ENCODE data around the gene RAB5B.
"Not testable (repeated sequence)": the region's sequence is repeated elsewhere in the genome, so short reads cannot be mapped to it uniquely, and the experiment has no call there.

The RAB5B gene

DNA sequence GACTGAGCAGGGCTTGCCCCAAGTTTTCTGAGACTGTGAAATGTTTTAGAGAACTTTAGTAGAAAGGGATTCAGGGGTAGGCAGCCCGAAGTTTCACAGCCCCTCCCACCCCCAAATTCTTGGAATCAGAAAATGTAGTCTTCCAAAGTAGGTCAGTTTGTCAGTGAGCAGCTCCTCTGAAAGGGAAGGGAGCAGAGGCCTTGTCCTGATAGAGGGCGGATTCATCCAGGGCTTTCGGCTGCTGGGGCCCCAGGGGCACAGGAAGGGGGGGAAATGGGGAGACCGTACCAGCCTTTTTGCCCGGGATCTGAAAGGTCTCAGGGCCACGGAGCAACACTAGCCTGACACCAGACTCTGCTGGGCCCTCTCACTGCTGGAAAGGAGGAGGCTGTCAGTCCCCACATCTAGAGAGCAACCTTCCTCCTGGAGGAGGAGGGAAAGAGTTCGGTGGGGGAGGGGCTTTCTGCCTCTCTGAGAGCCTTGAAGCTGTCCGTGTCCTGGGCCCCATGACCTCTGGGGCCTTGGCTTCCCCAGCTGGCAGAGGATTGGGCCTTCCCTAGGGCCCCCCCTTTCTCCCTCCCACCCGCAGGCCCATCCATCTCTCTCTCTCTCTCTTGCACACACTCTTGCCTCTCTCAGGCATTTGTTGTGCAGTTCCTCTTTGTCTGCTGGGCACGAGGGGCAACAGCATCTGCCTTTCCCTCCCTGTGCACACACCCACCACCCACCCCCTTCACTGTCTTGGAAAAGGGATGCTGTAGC lies 46.7 kb downstream of the RAB5B start, which contains the start of gene IKZF4:
TSS of gene IKZF4 (plus strand) at position 621 of the 762 bp plus-strand sequence. CDS start 451 bp downstream, outside the sequence.
- DNase-seq (ENCODE audit: low read depth): no peak

DNA sequence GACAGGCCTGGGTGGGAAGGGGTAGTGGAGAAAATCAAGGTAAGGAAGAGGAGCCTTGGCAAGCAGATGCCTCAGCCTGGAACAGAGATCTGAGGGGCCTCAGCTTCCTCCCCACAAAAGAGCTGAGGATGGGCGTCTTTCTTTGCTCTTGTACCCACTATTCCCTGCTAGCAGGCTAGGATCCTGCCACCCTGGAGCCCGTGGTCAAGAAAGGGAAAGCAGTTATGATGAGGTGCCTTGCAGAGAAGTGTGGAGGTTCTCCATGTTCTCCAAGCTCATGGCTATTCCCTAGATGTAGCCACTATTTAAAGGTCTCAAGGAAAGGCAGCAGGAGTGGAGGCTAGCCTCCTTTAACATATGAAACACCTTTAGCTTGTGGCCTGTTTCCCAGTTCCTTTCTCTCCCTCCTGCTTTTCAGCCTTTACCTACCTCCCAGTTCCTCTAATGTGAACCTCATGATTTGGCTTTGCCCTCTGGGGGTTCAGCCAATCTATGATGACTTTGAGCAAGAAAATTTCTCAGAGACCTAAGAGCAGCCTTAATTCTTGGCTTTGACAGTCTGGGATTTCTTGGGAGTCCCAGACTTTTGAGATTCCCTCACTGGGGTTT lies 48.1 kb downstream of the RAB5B start:
- DNase-seq (ENCODE audit: low read depth): no peak

DNA sequence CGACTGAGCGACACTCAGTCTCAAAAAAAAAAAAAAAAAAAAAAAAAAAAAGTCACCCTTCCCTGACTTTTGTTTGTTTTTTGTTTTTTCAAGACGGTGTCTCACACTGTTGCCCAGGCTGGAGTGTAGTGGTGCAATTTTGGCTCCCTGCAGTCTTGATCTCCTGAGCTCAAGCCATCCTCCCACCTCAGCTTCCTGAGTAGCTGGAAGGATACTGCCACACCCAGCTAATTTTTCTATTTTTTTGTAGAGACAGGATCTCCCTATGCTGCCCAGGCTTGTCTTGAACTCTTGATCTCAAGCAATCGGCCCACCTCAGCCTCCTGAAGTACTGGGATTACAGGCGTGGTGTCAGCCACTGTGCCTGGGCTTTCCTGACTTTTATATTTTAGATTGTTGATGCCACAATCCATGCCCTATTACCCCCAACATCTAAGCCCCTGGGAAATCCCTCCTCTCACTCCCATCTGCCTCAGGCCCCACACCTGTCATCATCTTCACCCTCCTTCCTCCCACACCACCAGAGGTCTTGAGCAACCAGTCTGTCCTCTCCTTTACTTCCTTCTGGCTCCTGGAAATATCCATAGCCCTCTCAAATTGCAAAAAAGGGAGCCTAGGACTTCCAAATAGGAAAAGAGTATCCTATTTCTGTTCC lies 54.8 kb downstream of the RAB5B start:
- no peak for DNase-seq (ENCODE audit: low read depth)

DNA sequence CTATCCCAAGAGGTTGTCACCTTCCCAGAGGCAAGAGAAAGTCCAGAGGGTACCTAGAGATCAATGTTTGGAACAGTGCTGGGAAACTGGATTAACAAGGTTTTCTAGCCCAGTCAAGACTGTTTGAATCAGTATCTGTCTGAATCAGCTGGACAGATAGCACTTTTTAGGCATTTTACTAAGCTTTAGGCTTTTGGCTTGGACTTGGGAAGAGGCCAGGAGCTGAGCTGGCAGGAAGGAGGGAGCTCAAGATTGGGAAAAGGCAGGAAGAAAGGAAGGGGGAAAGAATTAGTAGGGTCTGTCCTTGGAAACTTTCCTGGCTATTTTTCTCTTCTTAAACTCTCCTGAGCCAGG lies 55.3 kb downstream of the RAB5B start:
- DNase-seq (ENCODE audit: low read depth): no peak

DNA sequence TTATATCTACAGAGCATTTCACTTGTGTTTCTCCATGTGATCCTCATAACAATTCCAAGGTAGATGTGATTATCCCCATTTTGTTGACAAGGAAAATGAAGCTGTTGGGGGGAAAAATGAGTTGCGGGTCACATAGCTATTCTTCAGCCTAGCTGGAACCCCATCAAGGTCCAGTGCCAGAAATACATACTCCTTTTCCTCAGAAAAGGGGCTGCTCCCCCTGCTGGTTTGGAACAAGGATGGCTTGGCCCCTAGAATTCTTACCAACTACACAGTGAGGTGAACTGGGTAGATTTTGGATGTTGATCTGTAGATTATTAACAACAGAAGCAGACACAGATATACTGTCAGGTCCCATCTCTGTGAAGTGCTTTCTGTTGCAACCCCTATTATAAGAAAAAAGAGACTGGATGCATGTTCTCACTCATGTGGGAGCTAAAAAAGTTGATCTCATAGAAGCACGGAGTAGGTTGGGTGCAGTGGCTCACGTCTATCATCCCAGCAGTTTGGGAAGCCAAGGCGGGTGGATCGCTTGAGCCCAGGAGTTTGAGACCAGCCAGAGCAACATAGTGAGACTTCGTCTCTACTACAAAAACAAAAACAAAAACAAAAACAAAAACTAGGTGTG lies 55.9 kb downstream of the RAB5B start:
- DNase-seq (ENCODE audit: low read depth): no peak

DNA sequence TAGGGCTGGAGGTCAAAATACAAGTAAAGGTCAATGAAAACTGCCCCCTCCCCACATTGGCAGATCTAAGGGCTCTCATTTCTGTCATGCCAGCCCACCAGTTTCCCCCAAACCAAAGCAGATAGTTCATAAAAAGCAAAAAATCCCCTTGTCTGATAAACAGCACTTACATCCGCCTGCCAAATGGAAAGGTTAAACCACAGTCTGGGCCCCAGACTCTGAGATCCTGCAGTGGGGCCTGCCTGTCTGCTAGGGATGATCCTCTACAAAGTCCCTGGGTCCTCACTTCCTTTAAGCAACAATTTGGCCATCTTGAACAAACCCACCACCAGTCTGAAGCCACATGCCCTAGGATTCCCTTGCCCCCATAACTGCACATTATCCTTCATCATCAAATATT lies 58.1 kb downstream of the RAB5B start:
- DNase-seq (ENCODE audit: low read depth): no peak

DNA sequence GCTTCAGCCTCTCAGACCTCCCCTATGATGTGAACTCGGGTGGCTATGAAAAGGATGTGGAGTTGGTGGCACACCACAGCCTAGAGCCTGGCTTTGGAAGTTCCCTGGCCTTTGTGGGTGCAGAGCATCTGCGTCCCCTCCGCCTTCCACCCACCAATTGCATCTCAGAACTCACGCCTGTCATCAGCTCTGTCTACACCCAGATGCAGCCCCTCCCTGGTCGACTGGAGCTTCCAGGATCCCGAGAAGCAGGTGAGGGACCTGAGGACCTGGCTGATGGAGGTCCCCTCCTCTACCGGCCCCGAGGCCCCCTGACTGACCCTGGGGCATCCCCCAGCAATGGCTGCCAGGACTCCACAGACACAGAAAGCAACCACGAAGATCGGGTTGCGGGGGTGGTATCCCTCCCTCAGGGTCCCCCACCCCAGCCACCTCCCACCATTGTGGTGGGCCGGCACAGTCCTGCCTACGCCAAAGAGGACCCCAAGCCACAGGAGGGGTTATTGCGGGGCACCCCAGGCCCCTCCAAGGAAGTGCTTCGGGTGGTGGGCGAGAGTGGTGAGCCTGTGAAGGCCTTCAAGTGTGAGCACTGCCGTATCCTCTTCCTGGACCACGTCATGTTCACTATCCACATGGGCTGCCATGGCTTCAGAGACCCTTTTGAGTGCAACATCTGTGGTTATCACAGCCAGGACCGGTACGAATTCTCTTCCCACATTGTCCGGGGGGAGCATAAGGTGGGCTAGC lies 60.9 kb downstream of the RAB5B start:
- no peak for DNase-seq (ENCODE audit: low read depth)

DNA sequence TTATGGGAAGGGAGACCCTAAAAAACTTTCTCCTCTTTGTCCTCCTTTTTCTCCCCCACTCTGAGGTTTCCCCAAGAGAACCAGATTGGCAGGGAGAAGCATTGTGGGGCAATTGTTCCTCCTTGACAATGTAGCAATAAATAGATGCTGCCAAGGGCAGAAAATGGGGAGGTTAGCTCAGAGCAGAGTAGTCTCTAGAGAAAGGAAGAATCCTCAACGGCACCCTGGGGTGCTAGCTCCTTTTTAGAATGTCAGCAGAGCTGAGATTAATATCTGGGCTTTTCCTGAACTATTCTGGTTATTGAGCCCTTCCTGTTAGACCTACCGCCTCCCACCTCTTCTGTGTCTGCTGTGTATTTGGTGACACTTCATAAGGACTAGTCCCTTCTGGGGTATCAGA lies 63.3 kb downstream of the RAB5B start:
- DNase-seq (ENCODE audit: low read depth): no peak

DNA sequence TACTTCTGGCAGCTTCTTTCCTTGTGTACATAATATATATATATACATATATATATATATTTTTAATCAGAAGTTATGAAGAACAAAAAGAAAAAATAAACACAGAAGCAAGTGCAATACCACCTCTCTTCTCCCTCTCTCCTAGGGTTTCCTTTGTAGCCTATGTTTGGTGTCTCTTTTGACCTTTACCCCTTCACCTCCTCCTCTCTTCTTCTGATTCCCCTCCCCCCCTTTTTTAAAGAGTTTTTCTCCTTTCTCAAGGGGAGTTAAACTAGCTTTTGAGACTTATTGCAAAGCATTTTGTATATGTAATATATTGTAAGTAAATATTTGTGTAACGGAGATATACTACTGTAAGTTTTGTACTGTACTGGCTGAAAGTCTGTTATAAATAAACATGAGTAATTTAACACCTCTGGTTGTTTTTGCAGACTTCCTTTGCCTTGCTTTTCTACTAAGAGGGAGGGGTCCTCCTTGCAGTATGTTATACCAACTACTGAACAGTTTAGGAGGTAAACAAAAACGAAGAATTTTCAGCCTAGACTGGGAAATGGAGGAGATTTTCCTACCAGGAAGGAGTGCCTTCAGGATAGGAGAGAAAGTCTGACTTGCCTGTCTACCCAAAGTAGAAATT lies 64.3 kb downstream of the RAB5B start:
- no peak for DNase-seq (ENCODE audit: low read depth)

DNA sequence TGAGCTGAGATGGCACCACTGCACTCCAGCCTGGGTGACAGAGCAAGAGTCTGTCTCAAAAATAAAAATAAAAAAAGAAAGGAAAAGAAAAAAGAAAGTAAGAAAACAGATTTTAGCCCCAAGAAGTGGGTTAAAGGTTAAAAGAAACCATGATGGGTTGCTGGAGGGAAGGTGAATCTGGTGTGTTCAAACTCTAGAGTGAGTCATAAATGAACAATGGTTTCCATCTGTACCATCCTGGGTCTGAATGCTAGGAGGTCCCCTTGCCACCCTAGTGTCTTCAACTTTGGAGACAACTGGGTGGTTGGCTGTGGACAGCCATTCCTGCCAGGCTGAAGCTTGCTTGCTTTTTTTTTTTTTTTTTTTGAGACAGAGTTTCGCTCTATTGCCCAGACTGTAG lies 66.3 kb downstream of the RAB5B start:
- DNase-seq (ENCODE audit: low read depth): no peak

DNA sequence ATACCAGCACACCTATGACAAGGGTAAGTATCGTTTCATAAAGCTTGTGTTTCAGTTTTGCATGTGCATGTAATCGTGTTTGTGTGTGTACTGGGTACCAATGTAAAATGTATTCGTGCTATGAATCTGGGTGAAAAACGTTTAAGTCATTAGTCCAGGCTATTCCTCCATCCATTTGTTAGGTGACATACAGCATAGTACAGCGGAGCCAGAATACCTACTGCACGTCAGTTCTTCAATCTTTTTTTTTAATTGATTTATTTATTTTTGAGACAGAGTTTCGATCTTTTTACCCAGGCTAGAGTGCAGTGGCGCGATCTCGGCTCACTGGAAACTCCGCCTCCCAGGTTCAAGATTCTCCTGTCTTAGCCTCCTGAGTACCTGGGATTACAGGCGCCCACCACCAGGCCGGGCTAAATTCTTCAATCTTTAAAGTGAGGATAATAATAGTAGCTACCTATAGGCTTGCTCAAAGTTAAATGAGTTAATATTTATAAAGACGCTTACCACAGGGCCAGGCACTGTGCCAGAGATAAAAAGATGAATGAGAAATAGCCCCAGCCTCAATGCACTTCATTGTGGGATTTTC lies 67.2 kb downstream of the RAB5B start:
- DNase-seq (ENCODE audit: low read depth): no peak

DNA sequence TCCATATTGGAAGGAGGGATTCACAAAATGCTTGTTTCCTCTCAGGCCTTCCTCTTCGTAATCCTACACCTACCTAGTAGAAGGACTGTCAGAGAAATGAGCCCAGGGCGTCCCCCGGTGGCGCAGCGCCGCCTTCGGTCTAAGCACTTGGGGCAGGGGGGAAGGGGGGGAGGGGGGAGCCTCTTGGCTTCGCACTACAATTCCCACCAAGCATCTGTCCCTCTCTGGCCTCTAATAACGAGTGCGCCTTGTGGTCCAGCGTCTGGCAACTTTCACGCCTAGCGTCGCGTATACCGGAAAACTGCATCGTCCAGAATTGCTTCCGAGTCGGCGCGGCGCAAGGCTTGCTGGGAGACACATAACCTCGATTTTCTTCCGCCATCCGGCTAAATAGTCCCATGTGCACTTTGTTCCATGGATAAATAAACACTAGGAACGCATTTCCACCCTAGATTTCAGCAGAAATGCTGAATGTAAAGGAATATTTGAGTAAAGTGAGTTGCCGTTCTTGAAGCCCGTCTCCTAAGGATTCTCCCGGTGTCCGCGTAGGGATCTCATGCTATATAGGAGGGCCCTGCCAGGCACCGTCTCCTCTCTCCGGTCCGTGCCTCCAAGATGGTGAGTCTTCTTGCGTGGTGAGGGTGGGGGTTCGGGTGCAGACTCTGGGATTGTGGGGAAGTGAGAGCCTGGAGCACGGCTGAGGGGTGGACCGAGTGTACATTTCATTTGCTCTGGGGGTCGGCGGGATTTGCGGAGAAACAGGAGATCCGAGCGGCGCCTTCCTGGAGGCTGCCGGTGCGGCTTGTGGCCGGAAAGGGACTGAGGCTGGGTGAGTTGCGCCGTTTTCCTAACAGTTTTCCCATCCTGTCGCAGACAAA lies 67.9 kb downstream of the RAB5B start, which contains the start of gene RPS26:
TSS of gene RPS26 (plus strand) at position 367 of the 878 bp plus-strand sequence. CDS start at position 616, 249 bp downstream.
- DNase-seq (ENCODE audit: low read depth): peak; percentile 81

DNA sequence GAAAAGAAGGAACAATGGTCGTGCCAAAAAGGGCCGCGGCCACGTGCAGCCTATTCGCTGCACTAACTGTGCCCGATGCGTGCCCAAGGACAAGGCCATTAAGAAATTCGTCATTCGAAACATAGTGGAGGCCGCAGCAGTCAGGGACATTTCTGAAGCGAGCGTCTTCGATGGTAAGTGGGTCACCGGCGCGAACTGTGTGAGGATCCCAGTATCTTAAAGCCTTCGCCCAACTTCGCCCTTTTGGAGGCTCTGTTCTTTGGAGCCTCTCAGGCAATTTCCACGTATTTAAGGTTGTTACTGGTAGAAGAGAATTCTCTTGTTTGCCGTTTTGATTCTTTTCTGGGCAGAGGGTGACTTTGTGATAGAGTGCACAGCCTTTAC lies 68.5 kb downstream of the RAB5B start:
- not testable (repeated sequence) for DNase-seq (ENCODE audit: low read depth)

DNA sequence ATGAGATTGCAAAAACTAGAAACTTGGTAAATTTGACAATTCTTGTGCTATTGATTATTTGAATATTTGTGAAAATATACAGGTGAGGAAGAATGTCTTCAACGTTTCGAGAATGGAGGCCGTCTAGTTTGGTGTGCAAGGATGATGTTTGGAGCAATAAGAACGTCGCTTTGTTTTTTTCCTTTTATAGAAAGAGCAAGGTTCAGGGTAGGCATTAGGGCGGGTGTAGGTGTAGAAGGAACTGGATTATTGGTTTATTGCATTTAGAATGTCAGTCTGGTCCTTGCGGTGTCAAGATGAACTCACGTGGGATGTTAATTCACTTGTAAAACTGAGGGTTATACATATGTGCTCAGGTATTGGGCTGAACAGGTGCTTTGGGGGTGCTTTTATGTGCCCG lies 69.0 kb downstream of the RAB5B start:
- DNase-seq (ENCODE audit: low read depth): no peak
